Endometrial microvascular endothelial cells (primary cell): ENCODE measurements around the gene ACADVL. TPM values are rescaled to one million over a fixed set of nuclear protein-coding genes. Genes with fewer than 3 reads are reported as not detected.

ENCODE experiments used
- in situ Hi-C: cut with HindIII; loops from 2 replicates; pipeline ENCODE4 v1.10.0; 2017; ENCODE audit warnings: low sequenced_read_pairs, low pct_unique_long_range_greater_than_20kb; ENCODE audit errors: inconsistent ontology term
- total RNA-seq: library from RNA; depleted of rRNA; stranded (reverse); fragments of >200 nt; gene quantifications from one replicate; pipeline ENCODE4 v1.2.3, GENCODE V29; 2015; ENCODE audit errors: inconsistent ontology term

Gene ACADVL
- total RNA-seq, 1 donor from 2014 or later = 357 TPM

DNA sequence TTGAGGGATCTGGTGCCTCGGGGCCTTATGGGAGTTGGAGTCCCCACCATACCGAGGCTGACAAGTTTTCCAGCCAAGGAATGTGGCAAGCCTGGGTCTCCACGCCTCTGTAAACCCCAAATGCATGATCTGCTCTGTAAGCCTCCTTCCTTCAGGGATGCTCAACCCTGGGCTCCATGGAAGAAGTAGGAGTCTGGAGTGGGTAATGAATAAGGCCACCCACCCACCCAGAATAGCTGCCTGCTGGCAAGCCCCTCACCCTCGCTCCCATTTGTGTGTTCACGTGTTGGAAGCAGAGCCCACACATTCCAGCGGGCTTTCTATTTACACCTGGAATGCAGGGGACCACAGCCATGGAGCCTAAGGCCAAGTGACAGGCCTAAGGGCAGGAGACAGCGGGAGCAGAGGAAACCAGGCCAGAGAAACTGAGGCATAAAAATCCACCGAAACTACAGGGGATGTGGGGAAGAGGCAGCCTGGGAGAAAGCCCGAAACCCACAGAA is 4.6 kb upstream of the ACADVL start:
- in situ Hi-C loops = no loop called here

DNA sequence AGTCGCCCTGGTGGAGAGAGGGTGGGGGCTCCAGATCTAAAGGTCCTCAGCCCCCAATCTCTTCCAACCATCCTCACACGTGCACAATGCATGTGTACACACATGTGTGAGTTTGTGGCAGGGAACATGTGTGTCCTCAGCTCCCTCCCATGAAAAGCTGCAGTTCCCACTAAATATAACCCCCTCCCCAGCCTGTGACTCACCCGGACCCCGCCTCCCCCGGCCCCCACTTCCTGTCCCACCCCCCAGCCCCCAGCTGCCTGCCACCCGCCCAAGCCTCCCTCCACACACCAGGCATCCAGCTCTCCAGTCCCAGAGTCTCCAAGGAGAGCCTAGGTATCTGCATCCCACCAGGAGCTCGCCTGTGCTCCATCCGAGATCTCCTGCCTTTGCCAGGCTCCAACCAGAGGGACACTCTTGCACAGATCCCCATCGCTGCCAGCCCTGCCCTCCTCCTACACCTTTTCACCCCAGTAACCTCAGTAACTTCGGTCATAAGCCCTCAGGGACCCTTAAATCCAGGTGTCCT is 4.0 kb upstream of the ACADVL start:
- in situ Hi-C loops = no loop called here

DNA sequence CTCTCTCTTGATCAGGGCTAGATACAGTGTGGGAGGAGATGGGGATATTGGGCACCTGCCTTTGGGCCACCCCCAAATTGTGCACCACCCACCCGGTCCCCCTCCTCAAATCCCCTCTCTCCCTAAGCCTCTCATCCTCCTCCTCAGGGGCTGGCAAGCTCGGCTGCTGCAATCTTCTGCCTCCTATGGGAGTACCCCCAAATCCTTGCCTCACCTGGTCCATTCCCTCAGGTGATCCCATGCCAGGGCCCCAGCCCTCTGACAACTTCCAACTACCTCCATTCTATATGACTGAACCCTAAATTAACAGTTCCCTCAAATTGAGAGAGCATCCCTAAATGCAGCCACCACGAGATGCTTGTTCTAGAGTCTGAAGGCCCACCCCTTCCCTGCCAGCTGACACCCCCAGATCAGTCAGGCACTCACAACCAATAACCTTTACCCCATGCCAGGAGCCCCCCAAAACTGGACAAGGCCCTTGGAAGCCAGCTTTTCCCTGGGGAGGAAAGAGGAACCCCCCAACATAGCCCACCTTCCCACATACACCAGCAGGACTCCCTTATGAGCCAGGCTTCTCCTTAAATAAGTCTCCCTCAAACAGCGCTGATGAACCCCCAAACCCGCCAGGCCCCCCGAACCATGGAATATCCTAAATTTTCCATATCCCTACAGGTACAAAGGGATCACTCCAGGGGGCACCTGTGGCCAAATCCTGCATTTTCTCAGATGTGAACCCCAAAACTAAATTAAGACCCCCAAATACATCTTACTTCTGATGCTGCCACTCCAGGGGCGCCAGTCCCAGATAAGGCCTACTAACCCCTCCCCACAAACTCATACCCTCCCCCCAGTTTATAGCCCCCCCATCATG is 3.3 kb upstream of the ACADVL start:
- in situ Hi-C loops = no loop called here

DNA sequence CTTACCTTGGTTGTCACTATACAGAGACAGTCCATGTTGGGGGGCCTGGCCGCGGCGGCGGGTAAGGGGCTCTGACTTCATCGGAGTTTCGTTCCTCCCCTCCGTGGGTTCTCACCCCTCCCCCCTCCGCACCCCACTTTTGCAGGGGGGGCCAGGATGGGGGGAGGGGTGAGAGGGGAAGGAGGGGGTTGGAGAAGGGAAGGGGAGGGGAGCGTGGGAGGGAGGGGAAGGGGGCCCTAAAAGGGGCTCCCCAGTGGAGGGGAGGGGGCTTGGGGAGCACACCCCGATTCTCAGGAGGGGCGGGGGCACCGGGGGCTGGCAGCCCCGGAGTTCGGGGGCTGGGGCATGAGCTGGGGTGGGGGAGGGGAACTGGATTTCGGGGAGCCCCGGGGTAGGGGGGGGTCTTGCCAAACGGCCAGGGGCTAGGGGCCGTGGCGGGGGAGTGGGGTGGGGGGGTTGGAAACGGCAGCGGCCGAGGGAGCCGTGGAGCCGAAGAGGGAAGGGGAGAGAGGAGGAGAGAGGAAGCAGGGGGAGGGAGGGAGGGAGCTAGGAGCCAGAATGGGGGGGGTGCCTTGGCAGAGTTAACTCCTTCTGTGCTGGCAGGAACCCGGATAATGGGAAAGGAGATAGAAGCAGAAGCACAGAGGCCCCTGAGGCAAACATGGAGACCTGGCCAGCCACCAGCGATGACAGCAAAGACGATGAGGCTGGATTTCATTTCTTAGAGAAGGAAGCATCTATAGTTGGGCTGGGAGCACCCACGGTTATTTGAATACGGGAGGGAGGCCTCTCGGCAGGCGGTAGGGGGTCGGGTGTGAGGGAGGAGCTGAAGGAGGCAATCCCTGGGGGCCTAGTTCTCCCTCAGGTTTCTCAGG is 2.4 kb upstream of the ACADVL start:
- in situ Hi-C loops = no loop called here

DNA sequence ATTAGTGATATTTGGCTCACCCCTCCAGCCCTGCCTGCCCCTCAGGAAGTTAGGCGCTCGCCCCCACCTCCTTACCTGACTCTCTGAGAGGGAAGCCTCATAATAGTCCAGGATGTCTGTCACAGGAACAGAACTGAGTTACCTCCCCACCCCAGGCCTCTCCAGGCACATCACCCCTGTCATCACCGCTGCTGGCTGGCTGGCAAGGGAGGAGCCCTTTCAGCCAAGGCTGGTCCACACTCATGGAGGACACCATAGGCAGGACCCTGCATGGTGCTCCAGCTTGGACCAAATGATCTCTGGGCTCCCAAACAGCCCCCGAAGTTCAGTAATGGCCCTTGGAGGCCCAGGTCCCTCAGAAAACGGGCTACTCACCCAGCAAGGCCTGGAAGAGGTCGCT is 1.6 kb upstream of the ACADVL start:
- in situ Hi-C loops = no loop called here

DNA sequence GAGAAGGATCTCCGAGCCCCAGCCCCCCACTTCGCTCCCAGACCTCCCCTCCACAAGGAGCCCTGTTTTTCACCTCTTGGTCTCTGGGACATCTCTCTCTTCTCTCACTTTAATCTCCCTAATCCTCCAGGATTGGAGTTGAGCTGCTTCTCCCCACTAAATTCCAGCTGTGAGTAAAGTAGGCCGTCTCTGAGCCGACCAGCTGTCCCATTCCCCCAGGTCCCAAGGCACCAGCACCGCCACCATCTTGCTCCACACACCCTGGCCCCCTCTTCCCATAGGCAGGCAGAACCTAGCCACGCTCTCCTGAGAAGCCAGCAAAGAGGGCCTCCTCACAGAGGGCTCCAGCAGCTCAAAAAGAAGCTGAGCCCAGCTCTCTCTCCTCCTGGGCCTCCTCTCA is 980 bp upstream of the ACADVL start:
- in situ Hi-C loops = no loop called here

DNA sequence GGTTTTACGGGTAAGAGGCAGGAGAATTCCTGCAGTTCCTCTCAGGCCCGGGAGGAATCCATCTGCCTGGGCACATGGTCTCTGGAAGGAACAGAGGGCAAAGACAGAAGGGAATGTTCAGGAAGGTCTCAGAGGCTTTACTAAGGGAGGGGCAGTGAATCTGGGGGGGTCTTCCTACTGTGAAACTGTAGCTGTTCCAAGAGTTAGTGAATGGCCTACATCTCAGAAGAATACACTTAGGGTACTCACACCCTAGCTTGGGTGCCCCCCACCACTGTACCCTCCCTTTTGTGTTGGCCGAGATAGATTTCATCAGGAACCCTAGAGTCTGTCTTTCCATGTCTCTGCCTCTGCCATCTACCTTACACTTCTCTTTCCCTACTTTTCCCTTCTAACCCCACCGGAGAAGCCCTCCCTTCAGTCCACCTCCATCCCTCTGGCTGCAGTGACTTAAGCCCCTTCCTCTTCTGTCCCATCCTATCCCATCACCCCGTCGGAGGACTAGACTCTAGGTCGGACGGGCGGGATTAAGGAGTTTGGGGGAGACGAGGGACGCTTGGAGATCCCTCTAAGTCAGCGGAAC is 418 bp upstream of the ACADVL start:
- in situ Hi-C loops = no loop called here

DNA sequence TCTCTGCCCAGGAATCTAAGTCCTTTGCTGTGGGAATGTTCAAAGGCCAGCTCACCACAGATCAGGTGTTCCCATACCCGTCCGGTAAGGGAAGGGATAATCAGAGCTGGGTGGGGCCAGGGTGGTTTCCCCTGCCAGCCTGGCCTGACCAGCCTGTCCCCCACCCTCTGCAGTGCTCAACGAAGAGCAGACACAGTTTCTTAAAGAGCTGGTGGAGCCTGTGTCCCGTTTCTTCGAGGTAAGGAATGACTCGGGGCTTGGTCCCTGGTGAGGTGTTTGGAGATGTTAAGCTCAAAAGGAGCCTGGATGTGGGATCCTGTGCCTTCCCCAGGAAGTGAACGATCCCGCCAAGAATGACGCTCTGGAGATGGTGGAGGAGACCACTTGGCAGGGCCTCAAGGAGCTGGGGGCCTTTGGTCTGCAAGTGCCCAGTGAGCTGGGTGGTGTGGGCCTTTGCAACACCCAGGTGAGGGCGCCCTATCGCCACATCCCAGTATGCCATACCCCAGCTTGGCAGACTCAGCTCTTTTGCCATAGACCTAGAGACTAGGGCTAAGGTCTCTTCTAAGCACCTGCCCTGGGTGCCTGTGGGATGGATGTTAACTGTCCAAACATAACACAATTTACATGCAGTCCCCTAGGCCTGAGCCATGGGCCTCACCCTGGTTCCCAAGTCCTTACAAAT is 997 bp downstream of the ACADVL start:
- in situ Hi-C loops = no loop called here

DNA sequence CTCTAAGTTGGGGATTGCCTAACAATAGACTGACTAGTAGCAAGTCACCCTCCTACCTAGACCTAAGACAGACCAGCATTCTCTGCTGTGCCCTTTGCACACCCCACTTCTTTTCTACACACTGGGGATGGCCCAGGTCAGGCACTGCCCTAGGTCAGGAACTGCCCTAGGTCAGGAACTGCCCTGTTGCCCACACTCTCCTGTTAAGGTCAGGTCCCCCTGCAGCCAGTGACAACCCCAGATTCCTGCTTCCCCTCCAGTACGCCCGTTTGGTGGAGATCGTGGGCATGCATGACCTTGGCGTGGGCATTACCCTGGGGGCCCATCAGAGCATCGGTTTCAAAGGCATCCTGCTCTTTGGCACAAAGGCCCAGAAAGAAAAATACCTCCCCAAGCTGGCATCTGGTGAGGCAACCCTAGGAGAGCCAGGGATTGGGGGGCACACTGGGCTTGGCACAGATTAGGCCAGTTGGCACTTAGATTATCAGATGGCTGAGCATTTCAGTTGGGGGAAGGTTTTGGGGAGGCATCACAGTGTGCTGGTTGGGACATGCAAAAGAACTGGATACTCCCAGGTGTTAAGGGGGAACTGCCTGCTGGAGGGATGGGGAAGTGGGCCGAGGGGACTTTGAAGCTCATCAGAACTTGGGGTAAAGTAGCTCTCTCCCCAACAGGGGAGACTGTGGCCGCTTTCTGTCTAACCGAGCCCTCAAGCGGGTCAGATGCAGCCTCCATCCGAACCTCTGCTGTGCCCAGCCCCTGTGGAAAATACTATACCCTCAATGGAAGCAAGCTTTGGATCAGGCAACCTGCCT is 1.7 kb downstream of the ACADVL start:
- in situ Hi-C loops = no loop called here

DNA sequence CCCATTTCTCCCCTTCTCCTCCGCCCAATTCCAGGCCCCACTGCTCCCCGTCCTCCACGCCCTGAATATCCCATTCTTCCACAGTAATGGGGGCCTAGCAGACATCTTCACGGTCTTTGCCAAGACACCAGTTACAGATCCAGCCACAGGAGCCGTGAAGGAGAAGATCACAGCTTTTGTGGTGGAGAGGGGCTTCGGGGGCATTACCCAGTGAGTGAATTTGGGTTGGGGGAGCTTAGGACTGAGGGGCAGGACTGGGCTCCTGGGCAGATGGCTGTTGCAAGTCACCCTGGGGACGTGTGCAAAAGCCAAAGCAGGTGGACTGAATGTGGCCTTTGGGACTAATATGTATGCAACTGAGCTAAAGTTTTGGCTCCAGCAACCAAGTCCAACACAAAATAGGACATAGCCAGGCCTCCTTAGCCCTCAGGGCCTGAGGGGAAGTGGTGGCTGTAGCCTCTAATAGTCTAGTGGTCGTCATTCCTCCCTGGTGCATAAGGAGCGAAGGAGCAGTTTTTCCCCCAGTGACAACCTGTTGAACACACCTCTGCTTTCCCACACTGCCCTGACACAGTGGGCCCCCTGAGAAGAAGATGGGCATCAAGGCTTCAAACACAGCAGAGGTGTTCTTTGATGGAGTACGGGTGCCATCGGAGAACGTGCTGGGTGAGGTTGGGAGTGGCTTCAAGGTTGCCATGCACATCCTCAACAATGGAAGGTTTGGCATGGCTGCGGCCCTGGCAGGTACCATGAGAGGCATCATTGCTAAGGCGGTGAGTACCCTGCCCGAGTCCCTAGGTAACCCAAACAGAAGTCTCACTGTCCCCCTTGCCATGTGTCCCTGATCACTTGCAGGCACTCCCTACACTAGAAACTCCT is 2.6 kb downstream of the ACADVL start:
- in situ Hi-C loops = no loop called here

DNA sequence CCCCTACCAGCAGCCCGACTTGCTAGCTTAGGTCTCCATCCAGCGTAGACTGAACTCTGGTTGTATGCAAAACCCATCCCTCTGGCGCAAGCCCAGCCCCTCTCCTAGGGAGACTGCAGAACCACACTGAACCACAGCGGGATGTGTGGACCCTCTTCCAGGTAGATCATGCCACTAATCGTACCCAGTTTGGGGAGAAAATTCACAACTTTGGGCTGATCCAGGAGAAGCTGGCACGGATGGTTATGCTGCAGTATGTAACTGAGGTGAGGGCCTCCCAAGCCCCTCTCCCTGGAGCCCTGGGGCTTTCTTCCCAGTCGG is 3.2 kb downstream of the ACADVL start:
- in situ Hi-C loops = no loop called here

DNA sequence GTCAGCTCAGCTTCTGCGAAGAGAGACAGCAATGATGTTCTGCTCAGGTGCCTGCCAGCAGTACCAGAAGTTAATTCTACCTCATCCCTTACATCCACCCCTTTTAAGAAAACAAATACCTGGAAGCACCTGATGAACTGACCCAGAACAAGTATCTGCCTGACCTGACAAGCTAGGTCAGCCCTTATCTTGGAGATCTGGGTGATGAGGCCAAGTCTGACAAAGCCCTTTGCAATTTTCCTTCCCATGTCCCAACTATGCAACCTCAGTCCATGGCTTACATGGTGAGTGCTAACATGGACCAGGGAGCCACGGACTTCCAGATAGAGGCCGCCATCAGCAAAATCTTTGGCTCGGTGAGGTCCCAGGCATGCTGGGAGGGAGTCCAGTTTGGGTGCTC is 3.6 kb downstream of the ACADVL start:
- in situ Hi-C loops = no loop called here

DNA sequence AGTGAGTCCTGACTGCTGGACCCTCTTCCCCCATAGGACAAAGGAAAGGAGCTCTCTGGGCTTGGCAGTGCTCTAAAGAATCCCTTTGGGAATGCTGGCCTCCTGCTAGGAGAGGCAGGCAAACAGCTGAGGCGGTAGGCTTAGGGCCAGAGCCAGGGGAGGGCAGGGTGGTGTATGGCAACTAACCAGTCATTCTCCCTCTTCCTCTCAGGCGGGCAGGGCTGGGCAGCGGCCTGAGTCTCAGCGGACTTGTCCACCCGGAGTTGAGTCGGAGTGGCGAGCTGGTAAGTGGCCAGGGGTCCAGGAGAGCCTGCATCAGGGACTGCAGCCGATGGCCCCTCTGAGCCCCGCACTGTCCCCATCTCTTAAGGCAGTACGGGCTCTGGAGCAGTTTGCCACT is 4.4 kb downstream of the ACADVL start:
- in situ Hi-C loops = no loop called here

DNA sequence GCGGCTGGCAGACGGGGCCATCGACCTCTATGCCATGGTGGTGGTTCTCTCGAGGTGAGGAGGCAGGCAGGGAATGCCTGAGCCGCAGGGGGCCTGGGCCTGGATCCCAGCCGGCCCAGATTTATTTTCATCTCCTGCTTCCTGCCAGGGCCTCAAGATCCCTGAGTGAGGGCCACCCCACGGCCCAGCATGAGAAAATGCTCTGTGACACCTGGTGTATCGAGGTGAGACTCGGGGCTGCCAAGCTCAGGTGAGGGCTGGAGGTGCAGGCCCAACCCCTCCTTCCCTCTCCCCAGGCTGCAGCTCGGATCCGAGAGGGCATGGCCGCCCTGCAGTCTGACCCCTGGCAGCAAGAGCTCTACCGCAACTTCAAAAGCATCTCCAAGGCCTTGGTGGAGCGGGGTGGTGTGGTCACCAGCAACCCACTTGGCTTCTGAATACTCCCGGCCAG is 4.9 kb downstream of the ACADVL start:
- in situ Hi-C loops = no loop called here

DNA sequence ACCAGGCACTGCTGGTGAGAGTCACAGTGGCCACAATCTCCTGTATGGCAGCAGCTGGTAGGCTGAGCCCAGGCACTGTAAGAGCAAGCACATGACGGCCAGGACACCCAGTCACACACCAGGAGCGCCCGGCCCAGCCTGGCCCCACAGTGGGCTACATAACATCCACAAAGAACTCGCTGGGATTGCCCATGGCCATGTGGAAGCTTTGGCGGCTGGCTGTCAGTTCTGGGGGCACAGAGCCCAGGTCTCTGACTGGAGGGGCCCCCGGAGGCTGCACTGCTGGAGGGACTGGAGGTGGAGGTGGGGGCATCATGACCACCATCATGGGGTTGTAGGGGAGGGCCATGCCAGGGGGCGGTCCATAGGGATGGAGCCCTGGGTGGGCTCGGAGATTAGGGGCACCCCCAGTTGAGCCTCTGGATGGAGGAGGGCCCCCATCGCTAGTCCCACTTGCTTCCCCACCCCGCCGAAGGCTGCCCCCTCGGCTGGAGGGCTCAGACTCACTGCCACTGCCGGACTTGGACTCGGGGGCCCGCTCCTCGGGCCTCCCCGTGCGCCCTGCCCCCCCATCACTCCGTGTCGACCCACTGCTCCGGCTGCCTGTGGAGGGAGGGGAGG is 6.1 kb downstream of the ACADVL start:
- in situ Hi-C loops = no loop called here

DNA sequence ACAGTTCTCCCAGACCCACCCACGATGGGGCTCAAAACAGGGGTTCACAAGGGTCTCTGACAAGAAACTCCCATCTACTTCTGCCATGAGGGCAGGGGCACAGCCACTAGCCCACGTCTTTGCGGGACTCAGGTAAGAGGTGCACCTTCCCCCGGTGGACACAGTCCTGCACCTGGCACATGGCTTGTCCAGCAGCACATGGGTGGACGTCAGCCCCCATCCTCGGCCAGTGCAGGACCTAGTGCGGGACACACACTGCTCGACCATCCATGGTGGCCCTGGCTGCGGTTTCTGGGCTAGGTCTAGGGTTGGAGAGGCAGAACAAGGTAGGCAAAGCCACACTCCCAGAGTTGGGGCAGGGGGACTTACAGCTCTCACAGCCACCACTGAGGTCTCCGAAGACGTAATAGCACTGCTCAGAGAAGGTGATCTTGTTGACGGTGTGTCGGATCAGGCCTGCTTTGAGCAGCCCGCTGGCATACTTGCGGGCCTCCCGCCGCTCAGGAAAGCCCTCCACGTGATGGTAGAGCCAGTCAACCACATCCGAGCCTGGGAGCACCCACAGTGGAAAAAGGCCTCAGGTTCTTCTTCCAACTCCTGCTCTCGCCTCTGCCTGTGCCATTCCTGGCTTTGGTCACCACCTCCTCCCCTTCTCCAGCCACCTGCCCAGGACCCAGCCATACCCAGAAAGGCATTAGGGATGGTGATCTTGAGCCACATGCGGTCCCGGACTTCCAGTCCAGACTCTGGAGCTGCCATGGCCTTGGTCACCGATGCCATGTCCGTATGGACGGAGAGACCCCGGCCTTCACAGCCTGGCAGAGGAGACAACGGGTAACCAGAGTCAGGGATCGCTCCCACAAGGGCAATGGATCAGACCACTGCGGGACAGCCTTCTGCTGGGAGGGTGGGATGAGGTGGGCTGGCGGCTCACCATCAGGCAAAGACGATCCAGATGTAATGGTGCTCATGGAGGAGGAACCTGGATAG is 7.3 kb downstream of the ACADVL start:
- in situ Hi-C loops = no loop called here
